NCI-H1930 (cell line): Measurements from ENCODE around the gene TIPRL.
A peak's percentile ranks its signal among the peaks of the same experiment; 100 is the strongest.

Source experiments
- DNase-seq, 2 experiments: peaks; one replicate each; lab custom pipeline; 2025; lab: John Stamatoyannopoulos, UW

TIPRL gene

DNA sequence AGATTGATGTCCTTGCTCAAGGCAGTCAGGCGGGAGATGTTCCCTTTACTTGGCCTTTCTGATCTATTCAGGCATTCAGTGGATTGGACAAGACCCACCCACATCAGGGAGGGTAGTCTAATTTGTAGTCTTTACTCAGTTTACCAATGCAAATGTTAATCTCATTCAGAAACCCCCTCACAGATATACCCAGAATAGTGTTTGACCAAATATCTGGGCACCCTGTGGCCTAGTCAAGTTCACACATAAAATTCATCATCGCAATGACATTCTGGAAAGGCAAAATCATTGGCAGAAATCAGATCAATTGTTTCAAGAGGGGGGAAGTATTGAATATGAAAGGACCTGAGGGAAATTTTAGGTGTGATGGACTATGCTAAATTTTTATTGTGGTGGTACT lies 34.6 kb downstream of the TIPRL start:
- DNase-seq, result no peak

- no peak for DNase-seq
Measured at GRCh38 chr1:168216171-168216570, 37.4 kb downstream of the TIPRL start.

DNA sequence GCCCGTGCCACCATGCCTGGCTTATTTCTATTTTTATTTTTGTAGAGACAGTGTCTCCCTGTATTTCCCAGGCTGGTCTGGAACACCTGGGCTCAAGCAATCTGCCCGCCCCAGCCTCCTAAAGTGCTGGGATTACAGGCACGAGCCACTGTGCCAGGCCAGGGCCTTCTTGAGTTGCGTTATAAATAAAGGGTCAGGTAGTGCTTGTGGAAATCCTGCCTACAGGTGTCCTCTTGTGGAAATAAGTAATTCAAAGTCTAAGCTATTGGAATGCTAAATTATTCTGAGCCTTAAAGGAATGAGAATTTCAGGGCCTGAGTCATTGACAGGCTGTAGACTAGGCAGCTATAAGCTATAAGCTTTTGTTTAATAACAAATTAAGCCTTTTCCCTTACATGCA lies 38.9 kb downstream of the TIPRL start:
- no peak for DNase-seq

GRCh38 chr1:168218658-168219057 lies 39.9 kb downstream of the TIPRL start:
- DNase-seq, result no peak

- no peak for DNase-seq
Measured at GRCh38 chr1:168220470-168220871, 41.7 kb downstream of the TIPRL start.

GRCh38 chr1:168221275-168221674 lies 42.5 kb downstream of the TIPRL start:
- DNase-seq, result no peak

DNA sequence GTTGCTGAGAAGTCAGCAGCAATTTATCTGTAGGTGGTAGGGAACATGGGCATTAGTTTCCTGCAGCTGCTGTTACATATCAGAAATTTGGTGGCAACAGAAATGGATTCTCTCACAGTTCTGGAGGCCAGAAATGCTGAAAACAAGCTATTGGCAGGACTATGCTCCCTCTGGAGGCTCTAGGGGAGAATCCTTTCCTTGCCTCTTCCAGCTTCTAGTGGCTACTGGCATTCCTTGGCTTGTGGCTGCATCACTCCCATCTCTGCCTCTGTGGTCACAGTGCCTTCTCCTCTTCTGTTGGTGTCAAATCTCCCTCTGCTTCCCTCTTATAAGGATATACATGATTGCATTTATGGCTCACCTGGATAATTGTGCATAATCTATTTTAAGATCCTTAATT lies 44.5 kb downstream of the TIPRL start:
- no peak for DNase-seq

DNA sequence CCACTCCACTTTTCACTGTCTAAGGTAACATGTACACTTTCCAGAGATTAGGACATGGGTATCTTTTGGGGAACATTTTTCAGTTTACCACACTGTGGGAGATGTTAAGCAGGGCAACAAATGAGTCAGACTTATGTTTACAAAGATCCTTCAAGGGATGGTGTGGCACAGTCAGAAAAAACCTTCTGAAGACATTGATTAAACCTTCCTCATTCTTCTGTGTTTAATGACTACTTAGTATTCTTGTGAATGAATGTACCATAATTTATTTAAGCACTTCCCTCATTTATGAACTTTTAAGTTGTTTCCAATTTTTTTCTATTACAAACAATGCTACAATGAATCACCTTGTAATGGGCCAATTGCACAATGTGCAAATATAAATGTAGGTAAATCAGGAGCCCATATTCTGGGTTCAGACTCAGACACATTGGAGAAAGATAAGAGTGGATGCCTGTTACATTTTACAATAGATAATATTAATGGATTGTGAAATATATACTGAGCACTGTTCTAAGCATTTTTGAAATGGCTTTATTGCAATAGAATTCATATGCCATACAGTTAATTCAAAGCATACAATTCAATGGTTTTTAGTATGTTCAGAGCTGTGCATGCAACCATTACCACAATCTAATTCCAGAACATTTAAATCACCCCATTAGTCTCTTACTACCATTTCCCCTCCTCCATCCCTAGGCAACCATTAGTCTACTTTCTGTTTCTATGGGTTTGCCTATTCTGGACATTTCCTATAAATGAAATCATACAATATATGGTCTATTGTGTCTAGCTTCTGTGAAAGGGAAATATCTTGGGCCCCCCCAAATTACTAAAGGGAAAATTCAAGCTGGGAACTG lies 45.1 kb downstream of the TIPRL start:
- no peak for DNase-seq

DNA sequence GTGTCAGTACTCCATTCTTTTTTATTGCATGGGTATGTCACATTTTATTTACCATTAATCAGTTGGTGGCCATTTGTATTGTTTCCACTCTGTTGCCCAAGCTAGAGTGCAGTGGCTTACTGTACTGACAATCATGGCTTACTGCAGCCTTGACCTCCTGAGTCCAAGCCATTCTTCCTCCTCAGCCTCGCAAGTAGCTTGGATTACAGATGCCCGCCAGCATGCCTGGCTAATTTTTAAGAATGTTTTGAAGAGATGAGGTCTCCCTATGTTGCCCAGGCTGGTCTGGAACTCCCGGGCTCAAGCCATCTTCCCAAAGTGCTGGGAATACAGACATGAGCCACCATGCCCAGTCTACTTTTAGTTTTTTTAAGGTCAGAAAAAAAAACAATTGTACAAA lies 46.2 kb downstream of the TIPRL start:
- no peak for DNase-seq

- peak; percentile 68 to 81 for DNase-seq
Measured at GRCh38 chr1:168225476-168226190, 46.9 kb downstream of the TIPRL start, which contains the start of gene SFT2D2. SFT2D2 (plus strand) TSS chr1:168226004; CDS start chr1:168226080, 76 bp downstream.

GRCh38 chr1:168227620-168228019 lies 48.9 kb downstream of the TIPRL start:
- no peak for DNase-seq

- DNase-seq, result no peak
Measured at GRCh38 chr1:168229893-168230292, 51.1 kb downstream of the TIPRL start.

- DNase-seq, result no peak
Measured at GRCh38 chr1:168230709-168231108, 51.9 kb downstream of the TIPRL start.

- DNase-seq, result peak; percentile 8 to 43
Measured at GRCh38 chr1:168234846-168235547, 56.2 kb downstream of the TIPRL start.

DNA sequence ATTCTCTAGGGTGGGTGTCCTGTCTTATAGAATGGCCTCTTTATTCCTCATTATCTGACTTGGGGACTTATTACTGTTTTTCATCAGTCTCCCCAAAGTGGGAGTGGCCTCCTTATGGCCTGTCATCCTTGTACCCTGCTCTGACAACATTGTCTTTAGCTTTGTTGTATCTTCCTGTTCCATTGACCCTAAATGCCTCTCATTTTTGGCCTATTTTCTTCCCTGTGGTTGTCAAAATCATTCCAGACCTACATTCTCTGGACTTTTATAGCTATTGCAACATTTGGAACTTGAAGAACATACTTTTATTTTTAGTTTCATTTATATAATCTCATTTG lies 56.8 kb downstream of the TIPRL start:
- DNase-seq, result no peak

DNA sequence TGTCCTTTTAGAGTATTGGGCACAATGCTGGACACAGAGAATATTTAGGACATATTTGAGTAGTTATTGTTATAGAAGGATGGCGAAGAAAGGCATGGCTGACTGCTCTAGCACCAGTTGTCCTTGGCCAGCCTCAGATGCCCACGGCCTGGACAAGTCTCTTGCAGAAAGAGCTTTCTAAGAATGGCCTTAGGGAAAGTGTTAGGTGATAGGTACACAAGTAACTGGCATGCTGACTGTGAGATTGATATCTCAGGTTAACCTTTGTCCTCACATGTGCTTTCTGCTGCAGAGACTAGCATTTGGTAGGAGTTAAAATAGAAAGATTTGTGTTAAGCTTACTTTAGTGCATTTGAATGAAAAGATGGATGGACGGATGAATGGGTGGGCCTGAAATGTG lies 57.2 kb downstream of the TIPRL start:
- DNase-seq, result no peak

- DNase-seq, result no peak
Measured at GRCh38 chr1:168236836-168237611, 58.3 kb downstream of the TIPRL start.

DNA sequence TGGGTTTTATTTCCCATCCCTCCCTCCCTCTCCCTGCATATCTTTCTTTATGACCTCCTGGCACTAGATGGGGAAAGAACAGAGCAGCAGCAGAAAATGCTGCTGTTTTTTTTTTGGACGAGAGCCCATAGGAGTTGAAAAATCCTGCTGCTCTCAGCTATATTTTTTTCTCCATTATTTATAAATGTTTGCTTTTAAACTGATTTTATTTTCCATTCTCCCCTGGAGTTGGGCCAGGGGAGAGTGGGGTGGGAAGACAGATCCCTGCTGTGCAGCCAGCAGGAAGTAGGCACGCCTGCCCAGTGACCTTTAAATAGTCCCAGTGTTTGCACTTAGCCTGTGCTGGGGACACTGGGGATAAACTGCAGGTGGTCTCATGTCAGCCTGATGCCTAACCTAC lies 64.4 kb downstream of the TIPRL start:
- DNase-seq, result no peak

- DNase-seq, result no peak
Measured at GRCh38 chr1:168243636-168244212, 65.0 kb downstream of the TIPRL start.

GRCh38 chr1:168245042-168245441 lies 66.3 kb downstream of the TIPRL start:
- no peak for DNase-seq

DNA sequence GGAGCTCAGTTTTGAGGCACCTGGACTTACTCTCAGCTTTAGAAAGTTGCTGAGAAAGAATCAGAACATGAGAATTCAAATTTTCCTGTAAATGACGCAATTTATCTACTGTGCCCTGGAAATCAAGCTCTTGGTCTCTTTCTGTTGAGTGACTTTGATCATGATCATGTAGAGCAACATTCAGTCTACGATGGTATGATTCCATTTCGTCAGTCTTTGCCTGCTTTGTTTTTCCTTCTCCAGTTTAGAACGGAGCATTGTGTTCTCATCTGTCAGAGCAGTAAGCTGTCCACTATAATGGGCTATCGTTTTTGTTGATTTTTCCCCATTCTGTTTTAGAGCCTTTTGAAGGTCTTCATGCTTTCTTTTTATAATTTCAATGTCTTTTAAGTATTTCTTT lies 67.7 kb downstream of the TIPRL start:
- DNase-seq, result no peak
